Left hindlimb (tissue), 1 donor: Measurements from ENCODE around the gene FGF12.

ENCODE experiments used
- DNase-seq: peaks from one replicate; pipeline ENCODE4 v3.0.0-alpha.2; 2018

The FGF12 gene

DNA sequence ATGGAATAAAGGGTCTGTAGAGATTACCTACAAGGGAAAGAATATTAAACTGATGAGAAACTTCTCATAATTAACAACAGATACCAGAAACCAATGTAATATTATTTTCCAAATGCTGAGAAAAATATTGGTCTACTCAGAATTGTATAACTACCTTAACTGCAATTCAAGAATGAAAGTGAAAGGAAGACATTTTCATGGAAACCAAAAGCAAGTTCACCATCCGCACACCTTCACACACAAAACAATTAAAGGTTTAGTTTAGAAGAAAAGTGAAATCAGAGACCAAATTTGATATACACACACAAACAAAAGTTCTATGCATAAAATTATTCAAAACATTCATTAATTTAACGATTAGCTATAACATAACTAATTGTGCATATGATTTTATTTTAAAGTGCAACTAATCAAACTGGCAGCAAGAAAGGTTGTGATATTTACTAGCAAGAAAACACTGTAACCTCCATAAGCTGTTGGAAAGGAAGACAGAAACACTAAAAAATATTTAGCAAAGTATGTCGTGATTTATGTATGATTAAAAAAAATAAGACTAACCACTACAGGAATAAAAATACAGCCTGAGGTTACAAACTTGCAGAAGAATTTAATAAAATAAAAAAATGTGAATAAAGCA, 395.5 kb downstream of the FGF12 start:
- no peak for DNase-seq

DNA sequence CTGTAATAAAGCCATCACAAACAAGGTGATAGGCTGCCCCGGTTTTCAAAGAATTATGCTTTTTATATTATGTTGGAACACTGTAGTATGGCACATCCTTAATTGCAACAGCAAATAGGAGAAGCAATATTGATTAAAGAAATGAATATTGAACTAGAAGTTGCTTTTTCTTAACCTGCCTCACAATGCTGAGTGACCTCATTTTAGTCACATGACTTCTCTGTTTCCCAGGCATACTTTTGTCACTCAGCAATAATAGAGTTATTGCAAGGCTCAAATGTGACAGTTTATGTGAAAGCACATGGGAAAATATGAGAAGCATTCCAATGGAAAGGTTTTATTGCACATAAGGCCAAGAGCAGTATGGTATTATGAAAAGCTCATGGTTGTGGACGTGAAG, 400.7 kb downstream of the FGF12 start:
- no peak for DNase-seq

DNA sequence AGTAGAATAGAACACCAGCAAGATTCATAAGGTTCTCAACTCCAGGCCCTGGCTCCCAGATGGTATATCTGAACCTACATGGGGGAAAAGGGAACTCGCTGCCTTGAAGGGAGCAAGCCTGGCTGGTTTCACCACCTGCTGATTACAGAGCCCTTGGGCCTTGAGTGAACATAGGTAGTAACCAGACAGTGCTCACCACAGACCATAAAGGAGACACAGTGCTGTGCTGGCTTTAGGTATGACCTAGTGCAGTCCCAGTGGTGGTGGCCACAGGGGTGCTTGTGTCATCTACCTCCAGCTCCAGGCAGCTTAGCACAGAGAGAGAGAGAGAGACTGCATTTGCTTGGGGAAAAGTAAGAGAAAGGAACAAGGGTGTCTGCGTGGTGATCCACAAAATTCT, 409.8 kb downstream of the FGF12 start:
- DNase-seq: no peak

DNA sequence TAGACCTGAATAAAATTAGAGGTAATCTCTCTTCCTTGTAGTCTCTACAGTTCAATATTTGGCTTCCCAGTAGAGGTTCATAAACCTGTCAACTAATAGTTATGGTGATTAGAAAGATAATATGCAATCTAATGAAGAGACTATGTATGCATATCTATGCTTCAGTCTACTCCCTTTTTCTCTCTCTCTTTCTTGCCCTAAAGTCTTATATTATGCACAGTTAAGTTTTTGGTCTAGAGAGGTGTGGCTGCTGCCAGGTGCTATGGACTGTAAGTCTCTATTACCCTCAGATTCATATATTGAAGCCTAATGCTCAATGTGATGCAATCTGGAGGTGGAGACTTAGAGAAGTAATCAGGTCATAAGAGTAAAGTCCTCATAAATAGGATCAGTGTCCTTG, 413.7 kb downstream of the FGF12 start:
- DNase-seq: no peak

DNA sequence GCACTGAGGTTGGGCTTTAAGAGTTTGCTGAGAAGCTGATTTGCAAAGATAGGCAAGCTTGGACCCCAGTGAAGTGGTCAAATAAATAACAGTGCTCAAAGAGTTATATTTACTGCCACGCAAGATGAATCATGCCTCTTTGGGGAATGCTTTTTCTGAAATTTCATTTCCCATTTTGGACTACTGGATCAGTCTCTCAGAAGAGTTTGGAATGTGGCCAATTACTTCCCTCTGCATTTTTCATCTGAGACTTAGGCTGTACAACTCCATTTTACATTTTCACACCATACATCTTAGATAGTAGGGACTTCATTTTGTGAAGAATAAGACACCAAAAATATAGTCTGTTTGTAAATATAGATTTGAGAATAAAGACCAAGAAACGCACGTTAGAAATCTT, 419.7 kb downstream of the FGF12 start:
- no peak for DNase-seq

DNA sequence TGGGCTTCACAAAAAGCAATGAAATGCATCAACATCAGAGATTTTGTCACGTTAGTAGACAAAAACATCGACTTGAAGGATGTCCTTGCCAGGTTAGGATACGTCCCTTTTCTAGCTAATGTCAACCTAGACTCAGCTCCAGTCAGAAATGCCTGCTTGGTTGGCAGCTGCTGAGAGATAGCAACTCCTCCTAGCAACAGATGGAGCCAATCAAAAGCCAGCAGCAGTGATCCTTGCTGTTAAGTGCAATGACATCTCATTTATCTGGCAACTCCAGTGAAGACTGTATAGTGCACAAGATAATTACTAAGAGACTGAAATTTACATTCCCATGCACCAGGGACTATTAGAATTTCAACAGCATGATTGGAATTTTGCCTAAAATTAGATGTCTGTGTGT, 424.1 kb downstream of the FGF12 start:
- no peak for DNase-seq

DNA sequence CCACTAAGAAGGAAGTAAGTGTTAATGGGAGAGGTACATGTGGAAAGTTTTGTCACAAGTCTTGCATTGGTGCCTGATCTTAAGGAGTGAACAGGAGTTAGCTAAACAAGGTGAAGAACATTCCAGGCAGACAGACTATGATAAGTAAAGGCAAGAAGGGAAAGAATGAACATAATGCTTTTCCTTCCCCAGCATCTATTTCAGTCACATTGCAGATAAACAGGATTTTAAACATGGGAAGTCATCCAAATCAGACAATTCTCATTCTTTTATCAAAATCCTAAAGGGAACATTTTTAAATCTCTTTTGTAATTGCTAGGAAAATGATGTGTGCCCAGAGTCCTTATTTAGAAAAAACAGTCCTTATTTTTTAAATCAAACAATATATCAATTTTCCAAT, 424.6 kb downstream of the FGF12 start:
- DNase-seq: no peak

DNA sequence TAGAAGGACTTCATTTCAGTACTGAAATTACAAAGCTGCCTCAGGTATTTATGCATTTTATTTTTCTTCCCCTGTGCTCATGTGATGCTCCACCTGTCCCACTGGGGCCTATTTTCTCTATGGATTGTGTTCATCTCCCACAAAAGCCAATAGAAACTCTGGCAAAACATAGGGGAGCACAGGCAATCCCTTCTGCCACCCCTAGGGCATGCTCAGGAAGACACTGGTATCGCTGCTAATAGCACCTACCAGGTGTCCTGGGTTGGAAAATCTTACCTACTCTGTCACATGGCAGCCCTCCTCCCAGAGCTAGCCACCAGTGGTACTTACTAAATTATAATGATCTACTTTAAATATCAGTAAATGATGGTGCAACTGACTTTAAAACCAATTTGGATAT, 427.4 kb downstream of the FGF12 start:
- DNase-seq: no peak

DNA sequence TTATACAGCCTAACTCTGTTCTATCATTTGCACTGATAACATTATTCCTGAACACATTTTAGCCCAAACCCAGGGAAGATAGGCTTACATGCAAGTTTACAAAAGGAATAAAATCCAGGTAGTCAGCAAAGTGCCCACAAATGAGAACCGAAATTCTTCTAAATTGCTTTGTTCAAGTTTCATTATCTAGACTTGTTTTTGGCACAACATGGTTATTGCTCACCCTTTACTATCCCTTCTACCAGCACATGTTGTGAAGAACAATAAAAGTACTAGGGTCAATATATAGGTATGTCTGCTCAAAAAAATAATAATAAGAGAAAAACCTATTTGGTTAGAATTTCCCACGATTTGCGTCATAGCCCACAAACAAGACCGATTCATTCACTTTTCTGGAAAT, 430.5 kb downstream of the FGF12 start:
- no peak for DNase-seq

DNA sequence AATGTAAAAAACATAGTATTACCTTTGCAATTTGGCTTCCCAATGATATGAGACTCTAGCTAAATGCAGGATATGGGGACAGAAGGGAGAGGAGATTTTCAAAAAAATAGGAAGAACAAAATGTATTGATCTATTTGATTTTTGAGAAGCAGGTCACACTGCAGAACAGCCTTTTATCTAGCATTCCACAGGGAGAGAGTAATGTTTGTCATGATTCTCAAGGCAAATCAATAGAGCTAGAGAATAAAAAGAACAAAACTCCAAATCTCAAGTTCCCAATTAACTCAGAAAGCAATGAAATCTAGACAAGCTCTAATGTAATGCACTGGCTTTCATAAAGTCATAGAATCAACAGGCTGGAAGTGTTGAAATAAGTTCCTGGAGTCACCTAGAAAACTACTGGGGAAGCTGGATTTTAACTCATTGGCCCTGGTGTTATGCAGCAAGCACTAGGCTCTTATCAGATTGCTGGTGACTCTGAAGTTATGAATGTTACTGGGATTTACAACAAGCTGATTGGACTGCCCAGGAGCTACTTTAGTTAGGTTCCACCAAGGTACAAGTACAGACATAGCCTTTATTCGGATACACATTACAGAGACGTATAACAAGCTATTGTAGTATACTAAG, 442.8 kb downstream of the FGF12 start:
- no peak for DNase-seq

DNA sequence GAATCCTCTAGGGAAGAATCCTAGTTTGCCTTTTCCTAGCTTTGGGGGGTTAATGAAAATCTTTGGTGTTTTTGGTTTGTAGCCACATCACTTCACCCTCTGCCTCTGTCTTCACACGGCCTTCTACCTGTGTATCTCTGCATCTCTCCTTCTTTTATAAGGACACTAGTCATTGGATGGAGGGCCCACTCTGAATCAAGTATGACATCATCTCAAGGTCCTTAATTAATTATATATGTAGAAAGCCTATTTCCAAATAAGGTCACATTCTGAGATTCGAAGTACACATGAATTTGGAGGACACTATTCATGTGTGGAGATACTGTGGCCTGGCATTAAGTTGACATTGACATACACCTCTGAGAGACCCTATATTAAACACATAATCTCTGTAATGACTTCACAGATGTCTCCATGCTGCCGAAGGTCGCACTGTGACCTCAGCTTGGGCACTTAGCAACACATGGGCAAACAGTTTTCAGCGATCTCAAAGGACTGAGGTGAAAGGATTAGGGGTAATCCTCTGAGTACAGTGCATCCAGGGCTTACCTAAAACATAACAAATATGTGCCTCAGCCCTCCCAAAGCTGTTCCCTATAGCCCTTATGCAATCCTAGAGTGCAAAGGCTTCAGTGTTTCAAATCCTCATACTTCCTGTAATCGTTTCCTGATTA, 446.0 kb downstream of the FGF12 start:
- no peak for DNase-seq

DNA sequence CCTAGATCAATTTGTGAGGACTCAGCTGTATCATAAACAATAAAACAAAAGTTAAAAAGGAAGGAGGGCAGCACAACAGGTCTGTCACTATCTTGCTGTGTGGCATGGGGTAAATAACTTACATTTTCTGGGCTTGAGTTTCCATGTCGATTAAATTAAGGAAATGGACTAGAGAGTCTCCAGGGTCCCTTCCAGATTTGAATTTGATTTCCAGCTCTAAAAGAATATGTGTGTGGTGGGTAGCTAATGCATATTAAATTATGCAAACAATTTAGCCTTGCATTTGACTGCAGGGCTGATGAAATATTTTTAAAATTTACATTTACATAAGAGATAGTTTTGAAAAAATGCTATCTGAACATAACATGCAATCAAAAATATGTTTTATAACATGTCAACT, 447.7 kb downstream of the FGF12 start:
- DNase-seq: no peak

DNA sequence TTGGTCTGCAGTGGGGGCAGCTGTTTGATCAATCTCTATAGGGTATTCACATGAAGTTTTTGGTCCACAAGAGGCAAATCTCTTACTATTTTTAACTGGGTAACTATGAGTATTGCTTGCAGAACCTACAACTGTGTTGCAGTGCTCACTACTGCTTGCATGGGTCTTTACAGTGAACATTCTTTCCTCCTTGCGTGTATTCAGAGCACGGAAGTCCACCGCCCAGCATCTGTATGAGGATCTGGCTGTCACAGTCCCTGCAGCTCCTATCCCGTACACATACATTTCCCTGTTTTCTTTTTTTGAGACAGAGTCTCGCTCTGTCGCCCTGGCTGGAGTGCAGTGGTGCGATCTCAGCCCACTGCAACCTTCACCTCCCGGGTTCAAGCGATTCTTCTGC, 449.9 kb downstream of the FGF12 start:
- no peak for DNase-seq

DNA sequence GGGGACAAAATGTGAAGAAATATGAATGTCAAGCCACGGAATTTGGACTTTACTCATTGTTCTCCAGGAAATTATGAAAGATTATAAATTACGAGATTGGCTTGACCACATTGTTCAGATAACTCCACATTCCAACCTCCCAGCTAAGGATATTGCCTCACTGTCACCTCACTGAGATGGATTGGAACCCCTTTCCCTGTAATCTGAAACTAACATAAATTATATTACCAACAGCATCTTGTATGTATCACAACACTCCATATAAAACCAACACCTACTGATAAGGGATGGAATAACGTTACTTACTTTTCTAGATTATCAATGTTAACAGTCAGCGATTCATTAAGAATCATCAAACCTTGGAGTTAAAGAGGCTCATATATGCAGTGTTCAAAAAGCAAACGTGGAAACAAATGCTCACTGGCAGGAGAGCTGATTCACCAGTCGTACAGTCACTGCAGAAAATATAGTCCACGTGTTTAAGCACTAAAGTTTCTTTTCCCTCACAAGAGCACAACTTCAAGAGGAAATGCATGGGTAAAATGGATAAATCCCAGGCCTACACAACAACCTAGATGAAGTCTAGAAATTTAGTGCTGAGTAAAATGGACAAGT, 451.5 kb downstream of the FGF12 start:
- DNase-seq: no peak

DNA sequence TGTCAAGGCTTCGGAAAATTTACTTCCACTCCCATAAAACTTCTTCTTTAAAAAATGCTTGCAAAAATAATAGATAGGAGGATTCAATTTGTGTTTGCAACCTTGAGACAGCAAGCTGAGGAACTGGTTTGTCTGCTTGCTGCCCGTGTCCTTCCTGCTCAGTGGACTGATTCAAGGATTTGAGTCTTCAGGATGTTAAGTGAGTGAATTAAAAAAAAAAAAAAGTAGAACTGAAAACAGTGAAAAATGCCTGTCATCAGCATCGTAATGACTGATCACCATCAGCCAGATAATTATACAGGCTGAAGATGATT, 453.7 kb downstream of the FGF12 start:
- no peak for DNase-seq

DNA sequence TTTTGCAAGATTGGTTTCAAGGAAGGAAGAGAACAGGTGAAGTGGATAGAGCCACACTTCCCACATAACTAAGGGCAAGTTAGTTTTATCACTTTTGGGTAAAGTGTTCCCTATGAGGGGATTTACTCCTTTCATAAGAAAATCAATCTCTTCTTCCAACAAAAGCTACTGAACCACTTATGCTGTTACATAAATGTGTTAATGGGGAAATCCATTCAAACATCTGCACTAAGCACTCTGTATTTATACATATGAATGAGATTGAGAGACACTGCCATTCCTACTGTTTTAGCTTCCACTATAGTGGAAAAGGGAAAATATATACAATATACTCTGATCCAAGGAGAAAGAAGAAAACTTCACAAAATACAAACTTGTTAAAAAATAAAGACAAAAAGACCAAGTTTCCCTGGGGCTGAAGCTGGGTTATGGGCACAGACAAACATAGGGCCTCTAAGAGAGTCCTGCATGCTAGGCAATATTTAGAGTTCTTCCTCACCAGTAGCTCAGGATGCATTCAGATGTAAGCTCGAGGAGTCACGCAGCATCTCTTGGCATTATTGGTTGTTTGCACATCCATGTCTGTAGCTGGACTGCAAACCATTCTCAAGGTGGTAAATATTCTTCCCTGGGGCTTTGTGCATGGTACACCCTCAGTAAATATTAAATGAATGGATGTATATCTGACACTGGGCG, 454.2 kb downstream of the FGF12 start:
- no peak for DNase-seq

DNA sequence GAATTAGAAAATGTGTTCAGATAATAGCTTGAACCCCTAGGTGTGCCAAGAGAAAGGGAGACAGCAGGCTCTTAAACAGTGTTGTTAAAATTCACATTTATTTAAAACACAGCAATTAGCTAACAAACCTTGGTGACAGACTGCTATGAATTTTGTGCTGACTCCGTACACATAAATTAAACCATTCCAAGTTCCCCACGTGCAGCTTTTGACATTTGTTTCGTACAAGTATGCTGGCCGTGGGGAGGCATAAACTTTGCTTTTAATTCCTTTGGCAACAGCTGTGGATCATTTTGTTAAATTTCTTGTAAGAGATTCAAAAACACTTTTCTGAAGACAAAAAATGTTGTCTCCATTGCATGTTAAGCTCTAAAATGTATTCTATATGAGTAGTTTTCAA, 465.3 kb downstream of the FGF12 start:
- no peak for DNase-seq

DNA sequence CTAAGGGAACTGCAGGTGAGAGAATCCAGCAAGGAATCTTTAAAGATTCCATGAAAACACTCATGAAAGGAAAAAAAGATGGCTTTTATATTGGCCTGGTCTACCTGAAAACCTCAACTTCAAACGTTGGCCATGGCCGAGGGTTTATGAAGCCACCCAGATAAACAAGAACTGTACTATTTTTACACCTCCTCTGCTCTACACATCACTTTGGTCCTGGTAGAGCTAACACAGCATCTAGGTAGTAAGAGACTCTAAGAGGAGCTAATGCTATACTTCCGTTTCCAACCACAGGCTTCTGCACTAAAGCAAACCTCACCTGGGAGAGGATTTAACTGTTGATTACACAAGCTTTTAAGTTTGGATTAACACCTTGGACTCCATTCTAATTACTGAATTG, 466.2 kb downstream of the FGF12 start:
- no peak for DNase-seq

DNA sequence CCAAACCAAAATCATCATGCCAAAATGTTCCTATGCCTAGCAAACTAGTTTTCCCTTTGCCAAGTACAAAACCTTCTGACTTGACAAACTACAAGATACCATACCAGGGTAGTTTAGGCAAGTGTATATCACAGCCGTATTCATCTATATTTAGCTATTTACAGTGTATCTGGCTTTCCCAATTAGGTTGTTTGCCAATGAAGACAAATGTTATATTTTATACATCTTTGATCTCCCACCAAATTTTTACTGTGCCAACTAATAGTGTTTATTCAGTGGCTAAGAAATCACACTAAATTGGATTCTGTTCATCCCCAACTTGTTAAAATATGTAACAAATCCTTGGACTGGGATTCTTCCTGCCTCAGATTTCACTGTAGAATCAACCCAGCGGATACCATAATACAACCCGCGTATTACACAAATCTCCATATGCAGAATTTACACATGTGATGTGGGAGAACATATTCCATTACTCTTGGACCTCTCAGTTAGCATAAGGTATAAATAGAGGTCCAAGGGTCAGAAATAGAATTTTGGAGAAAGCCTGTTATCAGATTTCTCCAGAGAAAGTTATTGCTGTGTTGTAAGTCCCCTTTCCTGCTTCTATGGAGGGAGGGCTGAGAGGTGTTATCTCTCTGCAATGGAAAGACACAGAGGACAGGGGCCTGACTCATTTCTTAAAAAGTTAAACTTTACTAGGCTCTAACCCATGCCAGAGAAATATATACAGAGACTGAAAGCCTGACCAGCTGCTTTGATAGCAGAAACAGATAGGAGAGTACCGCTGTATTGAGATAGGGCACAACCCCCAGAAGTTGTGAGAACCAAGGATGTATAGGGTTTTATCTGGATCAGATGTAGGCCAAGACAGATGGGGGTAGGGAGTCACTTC, 467.0 kb downstream of the FGF12 start:
- DNase-seq: no peak

DNA sequence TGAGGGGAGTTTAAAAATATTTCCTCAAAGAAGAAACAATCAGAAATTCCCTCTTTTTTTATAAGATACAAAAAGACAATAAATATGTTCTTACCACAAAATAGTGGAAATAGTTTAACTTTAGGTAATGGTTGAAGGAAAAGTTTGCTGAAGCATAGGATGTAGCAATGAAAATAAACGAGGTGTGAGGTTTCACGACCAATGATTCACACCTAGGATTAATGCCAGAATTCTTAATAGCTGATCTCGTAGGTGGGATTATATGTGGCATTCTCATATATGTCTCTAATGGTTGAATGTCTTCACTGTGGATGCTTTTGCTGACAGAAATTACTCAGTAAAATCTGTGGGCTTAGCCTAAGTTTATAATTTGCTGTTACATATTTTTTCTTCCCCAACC, 467.7 kb downstream of the FGF12 start:
- no peak for DNase-seq

DNA sequence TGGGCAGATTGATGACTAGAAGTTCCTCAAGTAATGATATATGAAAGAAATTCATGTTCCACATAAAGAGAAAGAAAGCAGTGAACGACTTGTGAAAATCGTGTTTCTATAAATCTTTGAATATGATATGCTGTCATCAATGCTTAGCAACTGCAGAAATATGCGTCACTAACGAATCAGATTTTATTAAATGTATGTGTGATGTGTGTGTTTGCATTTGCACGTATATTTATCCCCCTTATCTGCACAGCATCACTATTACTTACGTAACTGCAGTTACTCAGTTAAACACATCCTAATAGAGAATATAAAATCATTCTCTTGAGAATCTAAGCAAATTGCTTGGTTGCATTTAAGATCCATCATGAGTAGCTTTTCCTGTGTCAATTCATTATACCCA, 468.6 kb downstream of the FGF12 start:
- DNase-seq: no peak

DNA sequence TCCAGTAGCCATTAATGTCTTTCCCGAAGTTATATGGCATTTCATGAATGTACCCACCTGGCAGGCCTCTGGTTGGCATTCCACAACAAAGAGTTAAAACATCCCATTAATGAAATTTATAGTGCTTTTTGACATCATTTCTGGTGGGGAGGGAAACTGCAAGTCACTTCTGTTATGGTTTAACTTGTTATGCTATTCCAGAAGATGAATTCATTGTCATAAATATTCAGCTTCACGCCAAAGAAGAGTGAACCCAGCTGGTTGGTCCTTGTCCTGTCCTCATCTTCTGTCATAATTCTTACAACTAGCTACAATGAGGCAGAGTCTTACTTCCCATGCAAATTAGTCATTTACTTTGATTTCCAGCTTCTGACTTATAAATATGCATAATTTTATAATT, 471.5 kb downstream of the FGF12 start:
- DNase-seq: no peak
